OCI-LY1 (cell line): ENCODE results near the gene USH2A.

ENCODE experiments used
- H2AFZ ChIP-seq: fragments of 200-600 bp; sonication (generic), shearing (Covaris generic); 2 replicates; pipeline ENCODE4 v1.6.0; 2014; ENCODE audit warnings: antibody characterized with exemption, mild to moderate bottlenecking, low read length
- H3F3A ChIP-seq: fragments of 200-600 bp; sonication (generic), shearing (Covaris generic); 2 replicates; pipeline ENCODE4 v1.6.0; 2014; ENCODE audit warnings: mild to moderate bottlenecking, antibody characterized with exemption, low read length, moderate library complexity; ENCODE audit not compliant: insufficient read depth
- H3K27ac ChIP-seq: fragments of 200-600 bp; sonication (generic); 2 replicates; pipeline ENCODE4 v1.5.1; 2014; ENCODE audit warnings: low read length, mixed run types, mild to moderate bottlenecking, low read depth; ENCODE audit not compliant: poor library complexity, severe bottlenecking
- H3K27me3 ChIP-seq: fragments of 200-600 bp; sonication (generic); 2 replicates; pipeline ENCODE4 v1.6.0; 2014; ENCODE audit warnings: antibody characterized with exemption, mild to moderate bottlenecking, low read length, moderate library complexity; ENCODE audit not compliant: insufficient read depth
- H3K36me3 ChIP-seq: fragments of 200-600 bp; sonication (generic); 2 replicates; pipeline ENCODE4 v1.6.1; 2014; ENCODE audit warnings: mild to moderate bottlenecking, antibody characterized with exemption, low read length, moderate library complexity, mixed read lengths; ENCODE audit not compliant: insufficient read depth
- H3K4me1 ChIP-seq: fragments of 200-600 bp; sonication (generic); 2 replicates; pipeline ENCODE4 v1.5.1; 2014; ENCODE audit warnings: mild to moderate bottlenecking, low read length, moderate library complexity; ENCODE audit not compliant: insufficient read depth, severe bottlenecking
- H3K4me2 ChIP-seq: fragments of 200-600 bp; sonication (generic), shearing (Covaris generic); 2 replicates; pipeline ENCODE4 v1.6.1; 2014; ENCODE audit warnings: low read length
- H3K4me3 ChIP-seq: fragments of 200-600 bp; sonication (generic); 2 replicates; pipeline ENCODE4 v1.5.1; 2014; ENCODE audit warnings: low read length, low read depth, mild to moderate bottlenecking, mixed read lengths; ENCODE audit not compliant: poor library complexity, severe bottlenecking
- H3K79me2 ChIP-seq: fragments of 200-600 bp; shearing (Covaris generic); 2 replicates; pipeline ENCODE4 v1.6.1; 2016; ENCODE audit warnings: mixed run types, low read length, mixed read lengths; ENCODE audit not compliant: insufficient read depth
- H3K9ac ChIP-seq: fragments of 200-600 bp; sonication (generic), shearing (Covaris generic); 2 replicates; pipeline ENCODE4 v1.6.1; 2014; ENCODE audit warnings: mild to moderate bottlenecking, low read length, mixed read lengths
- H3K9me2 ChIP-seq: fragments of 200-600 bp; sonication (generic), shearing (Covaris generic); 2 replicates; pipeline ENCODE4 v1.6.1; 2014; ENCODE audit warnings: low read depth, mild to moderate bottlenecking, low read length, mixed read lengths
- H3K9me3 ChIP-seq: fragments of 200-600 bp; shearing (Covaris generic); 2 replicates; pipeline ENCODE4 v1.6.1; 2014; ENCODE audit warnings: low read length, mixed read lengths
- H4K20me1 ChIP-seq: fragments of 200-600 bp; sonication (generic), shearing (Covaris generic); 2 replicates; pipeline ENCODE4 v1.6.0; 2016; ENCODE audit warnings: mild to moderate bottlenecking, low read length; ENCODE audit not compliant: insufficient read depth
- EZH2 ChIP-seq: fragments of 200-600 bp; sonication (generic), shearing (Covaris generic); IDR thresholded peaks from 2 replicates; pipeline ENCODE4 v1.8.0; 2017; ENCODE audit warnings: borderline replicate concordance, mixed run types, mild to moderate bottlenecking, antibody characterized with exemption, low read length, moderate library complexity, mixed read lengths
- TF ChIP-seq, protein P1 (sequence below): fragments of 200-600 bp; sonication (generic), shearing (Covaris generic); IDR thresholded peaks from 2 replicates; pipeline ENCODE4 v1.5.1; 2017; ENCODE audit warnings: mild to moderate bottlenecking, antibody characterized with exemption, low read length, moderate library complexity, mixed read lengths

USH2A gene

DNA sequence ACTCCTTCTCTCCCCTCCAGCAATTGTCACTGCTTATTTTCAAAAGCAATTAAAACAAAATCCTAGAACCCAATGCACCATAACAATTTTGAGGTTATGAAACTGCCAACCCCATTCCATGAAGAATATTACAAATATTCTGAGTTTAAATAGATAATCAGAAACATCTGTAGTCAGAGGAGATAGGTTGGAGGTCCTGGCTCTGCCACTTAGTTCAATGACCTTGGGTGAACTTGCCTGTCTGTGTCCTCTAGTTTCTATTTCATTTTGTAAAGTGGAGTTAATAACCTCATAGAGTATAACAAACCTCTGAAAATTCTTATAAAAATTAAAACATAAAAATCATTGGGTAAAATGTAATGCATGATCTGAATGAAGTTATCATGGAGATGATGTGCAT lies 691.5 kb downstream of the USH2A start:
- Histone ChIP-seq H3F3A (no peaks in the 10 kb centered on the region), H2AFZ (no peak overlapping the region), H3K4me2 (no peak overlapping the region)

DNA sequence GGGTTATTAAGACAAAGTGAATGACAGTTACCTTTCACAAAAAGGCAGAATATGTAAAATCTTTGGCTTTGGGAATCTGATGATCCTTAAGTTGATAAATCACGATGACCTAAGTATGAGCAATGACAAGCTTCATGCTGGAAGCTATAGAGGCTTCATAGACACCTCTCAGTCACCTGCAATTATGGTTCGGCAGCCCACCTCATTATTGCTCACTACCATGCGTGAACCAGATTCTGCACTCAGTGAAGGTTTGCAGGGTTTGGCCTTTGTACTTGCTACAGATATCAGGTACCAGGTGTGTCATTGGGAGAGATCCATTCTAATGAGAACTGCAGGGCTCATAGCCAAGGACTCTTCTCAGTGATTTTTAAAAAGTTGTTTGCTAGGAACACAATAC lies 692.6 kb downstream of the USH2A start:
- Histone ChIP-seq H2AFZ (no peak overlapping the region), H3K9ac (no peak overlapping the region), H3K27ac (no peak overlapping the region), H3K27me3 (no peaks in the 10 kb centered on the region), H3K4me3 (no peak overlapping the region), H3K9me2 (no peaks in the 10 kb centered on the region), H4K20me1 (no peaks in the 10 kb centered on the region), H3K4me2 (no peak overlapping the region), H3K9me3 (no peaks in the 10 kb centered on the region), H3F3A (no peaks in the 10 kb centered on the region), H3K4me1 (no peaks in the 10 kb centered on the region), H3K79me2 (no peaks in the 10 kb centered on the region), H3K36me3 (no peaks in the 10 kb centered on the region)
- TF ChIP-seq, protein P1, sequence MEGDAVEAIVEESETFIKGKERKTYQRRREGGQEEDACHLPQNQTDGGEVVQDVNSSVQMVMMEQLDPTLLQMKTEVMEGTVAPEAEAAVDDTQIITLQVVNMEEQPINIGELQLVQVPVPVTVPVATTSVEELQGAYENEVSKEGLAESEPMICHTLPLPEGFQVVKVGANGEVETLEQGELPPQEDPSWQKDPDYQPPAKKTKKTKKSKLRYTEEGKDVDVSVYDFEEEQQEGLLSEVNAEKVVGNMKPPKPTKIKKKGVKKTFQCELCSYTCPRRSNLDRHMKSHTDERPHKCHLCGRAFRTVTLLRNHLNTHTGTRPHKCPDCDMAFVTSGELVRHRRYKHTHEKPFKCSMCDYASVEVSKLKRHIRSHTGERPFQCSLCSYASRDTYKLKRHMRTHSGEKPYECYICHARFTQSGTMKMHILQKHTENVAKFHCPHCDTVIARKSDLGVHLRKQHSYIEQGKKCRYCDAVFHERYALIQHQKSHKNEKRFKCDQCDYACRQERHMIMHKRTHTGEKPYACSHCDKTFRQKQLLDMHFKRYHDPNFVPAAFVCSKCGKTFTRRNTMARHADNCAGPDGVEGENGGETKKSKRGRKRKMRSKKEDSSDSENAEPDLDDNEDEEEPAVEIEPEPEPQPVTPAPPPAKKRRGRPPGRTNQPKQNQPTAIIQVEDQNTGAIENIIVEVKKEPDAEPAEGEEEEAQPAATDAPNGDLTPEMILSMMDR, result no peak
- TF ChIP-seq EZH2, result no peak

More for the DNA sequence above, 691.5 kb downstream of the USH2A start:
- H4K20me1 ChIP-seq, result no peaks in the 10 kb centered on the region
- no peaks in the 10 kb centered on the region for H3K79me2 ChIP-seq
- TF ChIP-seq EZH2, result no peak
- TF ChIP-seq, protein P1, result no peak
- no peak overlapping the region for H3K27ac ChIP-seq
- no peaks in the 10 kb centered on the region for H3K9me3 ChIP-seq
- no peaks in the 10 kb centered on the region for H3K4me1 ChIP-seq
- H3K27me3 ChIP-seq, result no peaks in the 10 kb centered on the region
- H3K36me3 ChIP-seq, result no peaks in the 10 kb centered on the region
- H3K4me3 ChIP-seq, result no peak overlapping the region
- no peaks in the 10 kb centered on the region for H3K9me2 ChIP-seq
- no peak overlapping the region for H3K9ac ChIP-seq

DNA sequence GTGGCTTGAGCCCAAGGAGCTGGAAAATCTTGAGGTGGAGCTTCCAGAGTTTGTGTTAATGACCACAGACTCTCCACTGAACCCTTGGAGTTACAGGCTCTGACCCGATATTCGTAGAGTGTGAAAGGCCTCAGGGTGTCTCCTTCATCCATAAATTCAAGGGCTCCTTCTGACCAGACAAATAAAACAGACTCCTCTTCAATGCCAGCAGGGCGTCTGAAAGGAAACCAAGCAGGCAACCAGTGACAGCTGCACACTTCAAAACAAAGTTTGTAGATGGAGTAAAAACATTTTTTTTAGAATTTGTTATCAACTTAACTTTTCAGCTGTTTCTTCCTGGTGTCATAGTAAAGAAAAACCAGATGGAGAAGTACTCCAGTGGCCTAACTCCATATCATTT lies 695.1 kb downstream of the USH2A start:
- Histone ChIP-seq H3K36me3 (no peaks in the 10 kb centered on the region), H3K79me2 (no peaks in the 10 kb centered on the region), H3K9ac (no peak overlapping the region), H3K9me2 (no peaks in the 10 kb centered on the region), H4K20me1 (no peaks in the 10 kb centered on the region), H3K4me1 (no peaks in the 10 kb centered on the region), H3K27me3 (no peaks in the 10 kb centered on the region), H3K4me3 (no peak overlapping the region), H3K27ac (no peak overlapping the region), H3F3A (no peaks in the 10 kb centered on the region), H3K4me2 (no peak overlapping the region), H2AFZ (no peak overlapping the region), H3K9me3 (no peaks in the 10 kb centered on the region)
- TF ChIP-seq, protein P1, result no peak
- no peak for TF ChIP-seq EZH2
